ENCODE data around the gene SETD3.

The SETD3 gene

GRCh38 chr14:99459481-99460100 is 21.1 kb downstream of the SETD3 start:
- no peak for DNase-seq (ENCODE audit: low read depth)

- DNase-seq (ENCODE audit: low read depth) = no peak
Measured at GRCh38 chr14:99454246-99454645, 26.4 kb downstream of the SETD3 start.

- DNase-seq (ENCODE audit: low read depth) = no peak
Measured at GRCh38 chr14:99452968-99453367, 27.7 kb downstream of the SETD3 start.

GRCh38 chr14:99451234-99451633 is 29.4 kb downstream of the SETD3 start:
- DNase-seq (ENCODE audit: low read depth) = no peak

GRCh38 chr14:99450266-99450665 is 30.4 kb downstream of the SETD3 start:
- no peak for DNase-seq (ENCODE audit: low read depth)

GRCh38 chr14:99447739-99448138 is 32.9 kb downstream of the SETD3 start:
- DNase-seq (ENCODE audit: low read depth) = no peak

- no peak for DNase-seq (ENCODE audit: low read depth)
Measured at GRCh38 chr14:99445931-99446330, 34.7 kb downstream of the SETD3 start.

- no peak for DNase-seq (ENCODE audit: low read depth)
Measured at GRCh38 chr14:99441918-99442317, 38.7 kb downstream of the SETD3 start.

- DNase-seq (ENCODE audit: low read depth) = no peak
Measured at GRCh38 chr14:99441157-99441870, 39.3 kb downstream of the SETD3 start.

- DNase-seq (ENCODE audit: low read depth) = no peak
Measured at GRCh38 chr14:99440278-99440677, 40.4 kb downstream of the SETD3 start.

GRCh38 chr14:99437706-99438105 is 43.0 kb downstream of the SETD3 start:
- DNase-seq (ENCODE audit: low read depth) = no peak

GRCh38 chr14:99436247-99437180 is 44.1 kb downstream of the SETD3 start:
- DNase-seq (ENCODE audit: low read depth) = no peak

GRCh38 chr14:99435327-99435726 is 45.3 kb downstream of the SETD3 start:
- no peak for DNase-seq (ENCODE audit: low read depth)

GRCh38 chr14:99432485-99432884 is 48.2 kb downstream of the SETD3 start:
- no peak for DNase-seq (ENCODE audit: low read depth)

GRCh38 chr14:99431986-99432385 is 48.7 kb downstream of the SETD3 start:
- no peak for DNase-seq (ENCODE audit: low read depth)

- DNase-seq (ENCODE audit: low read depth) = no peak
Measured at GRCh38 chr14:99430491-99430890, 50.2 kb downstream of the SETD3 start.

GRCh38 chr14:99427632-99428300 is 52.9 kb downstream of the SETD3 start:
- DNase-seq (ENCODE audit: low read depth) = peak; percentile 82

- no peak for DNase-seq (ENCODE audit: low read depth)
Measured at GRCh38 chr14:99426813-99427346, 53.8 kb downstream of the SETD3 start.

- DNase-seq (ENCODE audit: low read depth) = no peak
Measured at GRCh38 chr14:99426265-99426664, 54.4 kb downstream of the SETD3 start.

- DNase-seq (ENCODE audit: low read depth) = no peak
Measured at GRCh38 chr14:99425272-99425681, 55.4 kb downstream of the SETD3 start.

GRCh38 chr14:99424306-99424877 is 56.3 kb downstream of the SETD3 start:
- no peak for DNase-seq (ENCODE audit: low read depth)

GRCh38 chr14:99423434-99423833 is 57.2 kb downstream of the SETD3 start:
- no peak for DNase-seq (ENCODE audit: low read depth)
